Measurements from ENCODE around the gene SAMD4A.

SAMD4A gene

GRCh38 chr14:54695196-54695595 is 128.3 kb downstream of the SAMD4A start:
- no peak overlapping the region for H3K4me3 ChIP-seq (ENCODE audit: low read depth, low read length)
- no peak for DNase-seq
- H2BK120ac ChIP-seq (ENCODE audit: insufficient read depth, low read length, poor library complexity) = no peak overlapping the region
- H3K27me3 ChIP-seq (ENCODE audit: insufficient read depth, low read length) = no peaks in the 10 kb centered on the region
- no peak overlapping the region for H3K9ac ChIP-seq (ENCODE audit: low read length)
- no peak overlapping the region for H4K12ac ChIP-seq (ENCODE audit: low read depth, low read length)
- no peaks in the 10 kb centered on the region for H3K79me2 ChIP-seq (ENCODE audit: control insufficient read depth, insufficient read depth, low read length, poor library complexity)
- H2BK5ac ChIP-seq (ENCODE audit: low read depth, low read length, poor library complexity) = no peak overlapping the region
- WGBS (ENCODE audit: extremely low coverage, insufficient coverage, insufficient read length) = no CpG with 5 or more reads among the region's 1 CpG
- no peak overlapping the region for H4K8ac ChIP-seq (ENCODE audit: low read depth, low read length)
- no peak overlapping the region for H3K4ac ChIP-seq (ENCODE audit: low read depth, low read length)
- H3K18ac ChIP-seq (ENCODE audit: low read length) = no peak overlapping the region
- peaks cover 3% of the 10 kb centered on the region for H3K79me1 ChIP-seq (ENCODE audit: low read length)
- H2AK5ac ChIP-seq (ENCODE audit: low read length) = no peak overlapping the region
- H2AFZ ChIP-seq (ENCODE audit: insufficient read depth, low read length, poor library complexity) = no peak overlapping the region
- H3K23ac ChIP-seq (ENCODE audit: low read length) = no peak overlapping the region
- H3K9me3 ChIP-seq (ENCODE audit: insufficient read depth, low read depth, low read length) = no peaks in the 10 kb centered on the region
- no peak overlapping the region for H3K27ac ChIP-seq (ENCODE audit: low read depth, low read length)
- no peak overlapping the region for H2BK12ac ChIP-seq (ENCODE audit: low read length)
- no peak overlapping the region for H3K14ac ChIP-seq (ENCODE audit: low read length)
- no peak overlapping the region for H4K91ac ChIP-seq (ENCODE audit: low read depth, low read length)
- H3K4me2 ChIP-seq (ENCODE audit: low read length) = no peak overlapping the region
- H3K36me3 ChIP-seq (ENCODE audit: control insufficient read depth in 1 of 2, insufficient read depth in 2 of 2, low read length in 2 of 2) = no peaks in the 10 kb centered on the region
- peaks cover 13 to 25% of the 10 kb centered on the region in 2 experiments for H3K4me1 ChIP-seq (ENCODE audit: control insufficient read depth in 1 of 2, insufficient read depth in 2 of 2, low read length in 2 of 2)

GRCh38 chr14:54697001-54697400 is 130.1 kb downstream of the SAMD4A start:
- no peak overlapping the region for H3K18ac ChIP-seq (ENCODE audit: low read length)
- no peaks in the 10 kb centered on the region for H3K9me3 ChIP-seq (ENCODE audit: insufficient read depth, low read depth, low read length)
- no CpG with 5 or more reads among the region's 5 CpGs for WGBS (ENCODE audit: extremely low coverage, insufficient coverage, insufficient read length)
- no peaks in the 10 kb centered on the region for H3K27me3 ChIP-seq (ENCODE audit: insufficient read depth, low read length)
- no peak overlapping the region for H3K4me3 ChIP-seq (ENCODE audit: low read depth, low read length)
- H3K4me1 ChIP-seq (ENCODE audit: control insufficient read depth in 1 of 2, insufficient read depth in 2 of 2, low read length in 2 of 2) = peaks cover 16 to 26% of the 10 kb centered on the region in 2 experiments
- no peak overlapping the region for H2AK5ac ChIP-seq (ENCODE audit: low read length)
- peaks cover 0 to under 1% of the 10 kb centered on the region in 2 experiments for H3K36me3 ChIP-seq (ENCODE audit: control insufficient read depth in 1 of 2, insufficient read depth in 2 of 2, low read length in 2 of 2)
- H3K4me2 ChIP-seq (ENCODE audit: low read length) = no peak overlapping the region
- no peak overlapping the region for H3K27ac ChIP-seq (ENCODE audit: low read depth, low read length)
- H4K12ac ChIP-seq (ENCODE audit: low read depth, low read length) = no peak overlapping the region
- H4K91ac ChIP-seq (ENCODE audit: low read depth, low read length) = no peak overlapping the region
- peak overlapping the region; percentile 19 for H3K14ac ChIP-seq (ENCODE audit: low read length)
- H3K79me2 ChIP-seq (ENCODE audit: control insufficient read depth, insufficient read depth, low read length, poor library complexity) = no peaks in the 10 kb centered on the region
- peak overlapping the region; percentile 42 for H2BK12ac ChIP-seq (ENCODE audit: low read length)
- no peak overlapping the region for H3K23ac ChIP-seq (ENCODE audit: low read length)
- no peak overlapping the region for H3K9ac ChIP-seq (ENCODE audit: low read length)
- DNase-seq = no peak
- H3K79me1 ChIP-seq (ENCODE audit: low read length) = peaks cover 3% of the 10 kb centered on the region
- no peak overlapping the region for H2BK120ac ChIP-seq (ENCODE audit: insufficient read depth, low read length, poor library complexity)
- H2BK5ac ChIP-seq (ENCODE audit: low read depth, low read length, poor library complexity) = no peak overlapping the region
- no peak overlapping the region for H4K8ac ChIP-seq (ENCODE audit: low read depth, low read length)
- no peak overlapping the region for H2AFZ ChIP-seq (ENCODE audit: insufficient read depth, low read length, poor library complexity)
- peak overlapping the region; percentile 10 for H3K4ac ChIP-seq (ENCODE audit: low read depth, low read length)

GRCh38 chr14:54697803-54698202 is 130.9 kb downstream of the SAMD4A start:
- H3K14ac ChIP-seq (ENCODE audit: low read length) = no peak overlapping the region
- peak overlapping the region; percentile 28 for H3K18ac ChIP-seq (ENCODE audit: low read length)
- DNase-seq = no peak
- H4K12ac ChIP-seq (ENCODE audit: low read depth, low read length) = no peak overlapping the region
- no peak overlapping the region for H3K4me3 ChIP-seq (ENCODE audit: low read depth, low read length)
- no peak overlapping the region for H2AK5ac ChIP-seq (ENCODE audit: low read length)
- no peak overlapping the region for H4K91ac ChIP-seq (ENCODE audit: low read depth, low read length)
- H3K4ac ChIP-seq (ENCODE audit: low read depth, low read length) = no peak overlapping the region
- H3K79me2 ChIP-seq (ENCODE audit: control insufficient read depth, insufficient read depth, low read length, poor library complexity) = no peaks in the 10 kb centered on the region
- no peak overlapping the region for H3K9ac ChIP-seq (ENCODE audit: low read length)
- WGBS (ENCODE audit: extremely low coverage, insufficient coverage, insufficient read length) = no CpG with 5 or more reads among the region's 4 CpGs
- H3K27ac ChIP-seq (ENCODE audit: low read depth, low read length) = no peak overlapping the region
- no peak overlapping the region for H2BK5ac ChIP-seq (ENCODE audit: low read depth, low read length, poor library complexity)
- H2BK12ac ChIP-seq (ENCODE audit: low read length) = no peak overlapping the region
- no peak overlapping the region for H4K8ac ChIP-seq (ENCODE audit: low read depth, low read length)
- no peak overlapping the region for H2BK120ac ChIP-seq (ENCODE audit: insufficient read depth, low read length, poor library complexity)
- H3K36me3 ChIP-seq (ENCODE audit: control insufficient read depth in 1 of 2, insufficient read depth in 2 of 2, low read length in 2 of 2) = peaks cover 3 to 6% of the 10 kb centered on the region in 2 experiments
- H2AFZ ChIP-seq (ENCODE audit: insufficient read depth, low read length, poor library complexity) = no peak overlapping the region
- H3K79me1 ChIP-seq (ENCODE audit: low read length) = peaks cover 3% of the 10 kb centered on the region
- H3K4me2 ChIP-seq (ENCODE audit: low read length) = no peak overlapping the region
- H3K23ac ChIP-seq (ENCODE audit: low read length) = no peak overlapping the region
- H3K4me1 ChIP-seq (ENCODE audit: control insufficient read depth in 1 of 2, insufficient read depth in 2 of 2, low read length in 2 of 2) = peaks cover 16 to 26% of the 10 kb centered on the region in 2 experiments
- H3K27me3 ChIP-seq (ENCODE audit: insufficient read depth, low read length) = no peaks in the 10 kb centered on the region
- H3K9me3 ChIP-seq (ENCODE audit: insufficient read depth, low read depth, low read length) = no peaks in the 10 kb centered on the region

- no peak for DNase-seq
- Histone ChIP-seq H4K12ac (ENCODE audit: low read depth, low read length) (no peak overlapping the region), H4K8ac (ENCODE audit: low read depth, low read length) (no peak overlapping the region), H3K9ac (ENCODE audit: low read length) (no peak overlapping the region), H3K4ac (ENCODE audit: low read depth, low read length) (no peak overlapping the region), H3K4me2 (ENCODE audit: low read length) (no peak overlapping the region), H3K4me3 (ENCODE audit: low read depth, low read length) (no peak overlapping the region), H3K23ac (ENCODE audit: low read length) (no peak overlapping the region), H4K91ac (ENCODE audit: low read depth, low read length) (peak overlapping the region; percentile 22), H3K18ac (ENCODE audit: low read length) (no peak overlapping the region), H3K4me1 (ENCODE audit: control insufficient read depth in 1 of 2, insufficient read depth in 2 of 2, low read length in 2 of 2) (peaks cover 16 to 26% of the 10 kb centered on the region in 2 experiments), H3K36me3 (ENCODE audit: control insufficient read depth in 1 of 2, insufficient read depth in 2 of 2, low read length in 2 of 2) (peaks cover 6 to 11% of the 10 kb centered on the region in 2 experiments), H3K9me3 (ENCODE audit: insufficient read depth, low read depth, low read length) (no peaks in the 10 kb centered on the region), H2BK5ac (ENCODE audit: low read depth, low read length, poor library complexity) (peak overlapping the region; percentile 75), H2AFZ (ENCODE audit: insufficient read depth, low read length, poor library complexity) (no peak overlapping the region), H2BK120ac (ENCODE audit: insufficient read depth, low read length, poor library complexity) (peak overlapping the region; percentile 55), H3K14ac (ENCODE audit: low read length) (peak overlapping the region; percentile 44), H3K79me2 (ENCODE audit: control insufficient read depth, insufficient read depth, low read length, poor library complexity) (peaks cover 3% of the 10 kb centered on the region), H2AK5ac (ENCODE audit: low read length) (no peak overlapping the region), H2BK12ac (ENCODE audit: low read length) (peak overlapping the region; percentile 43), H3K27me3 (ENCODE audit: insufficient read depth, low read length) (no peaks in the 10 kb centered on the region), H3K27ac (ENCODE audit: low read depth, low read length) (peak overlapping the region; percentile 72), H3K79me1 (ENCODE audit: low read length) (peaks cover 3% of the 10 kb centered on the region)
- WGBS (ENCODE audit: extremely low coverage, insufficient coverage, insufficient read length) = no CpG with 5 or more reads among the region's 6 CpGs
These were observed 131.6 kb downstream of the SAMD4A start for GRCh38 chr14:54698501-54698900.
